HG03108 (cell line): ENCODE results near the gene SCCPDH.

Experiments
- ATAC-seq: cut with Tn5 transposase; IDR thresholded peaks from one replicate; pipeline ENCODE4 v1.9.1; 2021; ENCODE audit warnings: moderate library complexity; ENCODE audit not compliant: unreplicated experiment

The SCCPDH gene

GRCh38 chr1:246784621-246785493 lies 60.6 kb downstream of the SCCPDH start:
- peak; percentile 54 for ATAC-seq

- no peak for ATAC-seq
Observed at GRCh38 chr1:246785494-246786111, 61.4 kb downstream of the SCCPDH start.

GRCh38 chr1:246786606-246787238 lies 62.5 kb downstream of the SCCPDH start:
- ATAC-seq, result no peak

GRCh38 chr1:246787781-246788513 lies 63.7 kb downstream of the SCCPDH start:
- no peak for ATAC-seq

GRCh38 chr1:246788895-246789338 lies 64.7 kb downstream of the SCCPDH start:
- no peak for ATAC-seq

- ATAC-seq, result no peak
Observed at GRCh38 chr1:246789454-246790339, 65.5 kb downstream of the SCCPDH start.

- no peak for ATAC-seq
Observed at GRCh38 chr1:246790364-246790763, 66.2 kb downstream of the SCCPDH start.

- no peak for ATAC-seq
Observed at GRCh38 chr1:246790833-246791232, 66.6 kb downstream of the SCCPDH start.

GRCh38 chr1:246791303-246791918 lies 67.2 kb downstream of the SCCPDH start:
- ATAC-seq, result no peak

GRCh38 chr1:246792603-246793002 lies 68.4 kb downstream of the SCCPDH start:
- no peak for ATAC-seq

- ATAC-seq, result no peak
Observed at GRCh38 chr1:246793356-246793896, 69.2 kb downstream of the SCCPDH start.

GRCh38 chr1:246794048-246794827 lies 70.0 kb downstream of the SCCPDH start:
- no peak for ATAC-seq

- no peak for ATAC-seq
Observed at GRCh38 chr1:246794828-246795671, 70.8 kb downstream of the SCCPDH start.

- ATAC-seq, result no peak
Observed at GRCh38 chr1:246795906-246796694, 71.9 kb downstream of the SCCPDH start.

GRCh38 chr1:246797157-246797556 lies 72.9 kb downstream of the SCCPDH start:
- ATAC-seq, result no peak

- no peak for ATAC-seq
Observed at GRCh38 chr1:246797597-246797996, 73.4 kb downstream of the SCCPDH start.

- no peak for ATAC-seq
Observed at GRCh38 chr1:246798107-246798506, 73.9 kb downstream of the SCCPDH start.
